Liver (tissue), 9 donors: ENCODE data around the gene RTF1. TPM values are rescaled to one million over a fixed set of nuclear protein-coding genes. Genes with fewer than 3 reads are reported as not detected.

Source experiments
- DNase-seq: peaks from one replicate; pipeline ENCODE4 v3.0.0-alpha.2; 2017; ENCODE audit warnings: low spot score
- H3K27ac ChIP-seq, 2 donors: one replicate each; pipeline ENCODE4 v1.7.0; 2013; ENCODE audit warnings: inconsistent platforms in 2 of 2, low read length in 2 of 2, control low read depth in 1 of 2, low read depth in 1 of 2, mild to moderate bottlenecking in 1 of 2
- H3K27me3 ChIP-seq, 4 donors: one replicate each; pipeline versions ENCODE4 v1.6.1 to v1.7.0; 2013; ENCODE audit warnings: low read length in 3 of 4, inconsistent platforms in 1 of 4, mild to moderate bottlenecking in 1 of 4, moderate library complexity in 1 of 4; ENCODE audit not compliant: control insufficient read depth in 4 of 4, insufficient read depth in 4 of 4
- H3K36me3 ChIP-seq, 4 donors: one replicate each; pipeline versions ENCODE4 v1.6.1 to v1.7.0; 2013; ENCODE audit warnings: low read length in 3 of 4, mild to moderate bottlenecking in 3 of 4, low read depth in 1 of 4, moderate library complexity in 1 of 4; ENCODE audit not compliant: control insufficient read depth in 4 of 4, insufficient read depth in 3 of 4
- H3K4me1 ChIP-seq, 4 donors: one replicate each; pipeline versions ENCODE4 v1.6.1 to v1.7.0; 2013; ENCODE audit warnings: low read length in 3 of 4, mild to moderate bottlenecking in 3 of 4, moderate library complexity in 1 of 4; ENCODE audit not compliant: control insufficient read depth in 4 of 4, insufficient read depth in 4 of 4
- H3K4me3 ChIP-seq, 3 donors: one replicate each; pipeline versions ENCODE4 v1.6.1 to v1.7.0; 2013; ENCODE audit warnings: low read length in 3 of 3, control low read depth in 1 of 3, low read depth in 1 of 3, mild to moderate bottlenecking in 1 of 3
- H3K9ac ChIP-seq, 2 donors: one replicate each; pipeline ENCODE4 v1.7.0; 2013; ENCODE audit warnings: low read length in 2 of 2, mild to moderate bottlenecking in 2 of 2, moderate library complexity in 2 of 2, control low read depth in 1 of 2, low read depth in 1 of 2
- H3K9me3 ChIP-seq, 4 donors: one replicate each; pipeline versions ENCODE4 v1.6.1 to v1.7.0; 2013; ENCODE audit warnings: low read length in 3 of 4; ENCODE audit not compliant: control insufficient read depth in 4 of 4
- EGR1 ChIP-seq, 2 donors: IDR thresholded peaks; 2 replicates each; pipeline ENCODE4 v1.6.1; 2016 to 2018; ENCODE audit warnings: antibody characterized with exemption in 2 of 2, low read depth in 2 of 2
- FOXA1 ChIP-seq: IDR thresholded peaks from 2 replicates; pipeline ENCODE4 v1.6.1; 2016; ENCODE audit warnings: antibody characterized with exemption
- FOXA2 ChIP-seq: IDR thresholded peaks from 2 replicates; pipeline ENCODE4 v1.6.1; 2016; ENCODE audit warnings: antibody characterized with exemption
- GABPA ChIP-seq, 2 donors: IDR thresholded peaks in 1 of 2; conservative IDR thresholded peaks in 1 of 2; 2 replicates each; pipeline ENCODE4 v1.6.1; 2016; ENCODE audit warnings: antibody characterized with exemption in 2 of 2, mild to moderate bottlenecking in 1 of 2, moderate library complexity in 1 of 2
- HNF4A ChIP-seq, 2 donors: conservative IDR thresholded peaks; 2 replicates each; pipeline ENCODE4 v1.6.1; 2016; ENCODE audit warnings: antibody characterized with exemption in 2 of 2, mild to moderate bottlenecking in 2 of 2
- HNF4G ChIP-seq: IDR thresholded peaks from 2 replicates; pipeline ENCODE4 v1.6.1; 2016; ENCODE audit warnings: antibody characterized with exemption
- JUND ChIP-seq, 2 donors: IDR thresholded peaks; 2 replicates each; pipeline ENCODE4 v1.6.1; 2016; ENCODE audit warnings: antibody characterized with exemption in 2 of 2
- NR2F2 ChIP-seq: IDR thresholded peaks from 2 replicates; pipeline ENCODE4 v1.6.1; 2016; ENCODE audit warnings: antibody characterized with exemption
- RAD21 ChIP-seq, 2 donors: IDR thresholded peaks; 2 replicates each; pipeline ENCODE4 v1.6.1; 2016; ENCODE audit warnings: antibody characterized with exemption in 2 of 2, mild to moderate bottlenecking in 2 of 2
- RXRA ChIP-seq, 2 donors: IDR thresholded peaks; 2 replicates each; pipeline ENCODE4 v1.6.1; 2017 to 2018; ENCODE audit warnings: antibody characterized with exemption in 2 of 2, mild to moderate bottlenecking in 1 of 2
- SP1 ChIP-seq: IDR thresholded peaks from 2 replicates; pipeline ENCODE4 v1.6.1; 2018; ENCODE audit warnings: antibody characterized with exemption, mild to moderate bottlenecking
- TAF1 ChIP-seq: conservative IDR thresholded peaks from 2 replicates; pipeline ENCODE4 v1.6.1; 2016; ENCODE audit warnings: antibody characterized with exemption, mild to moderate bottlenecking
- YY1 ChIP-seq: IDR thresholded peaks from 2 replicates; pipeline ENCODE4 v1.6.1; 2016; ENCODE audit warnings: antibody characterized with exemption, mild to moderate bottlenecking
- WGBS: extraction: QIAGEN DNeasy Blood & Tissue Kit; methylation state at CpG from one replicate; pipeline ENCODE4 v1.1.7; 2013; 5-methylcytosine and 5-hydroxymethylcytosine counted together
- polyA plus RNA-seq, 2 donors: library from polyadenylated mRNA; stranded (reverse) in 1 of 2; unstranded in 1 of 2; fragments of 200-250 nt in 1 of 2; fragments of >200 nt in 1 of 2; fragmentation: Nextera tagmentation in 1 of 2; extraction: Ambion mirVana in 1 of 2; gene quantifications; one replicate each; pipeline versions ENCODE4 v1.2.1 to v1.2.3, GENCODE V29; 2013 to 2015
- total RNA-seq, 2 donors: library from RNA; depleted of rRNA; stranded (reverse); fragments of >200 nt; gene quantifications; one replicate each; pipeline ENCODE4 v1.2.3, GENCODE V29; 2014
- TF ChIP-seq, protein P1 (sequence below): IDR thresholded peaks from 2 replicates; pipeline ENCODE4 v1.6.1; 2016; ENCODE audit warnings: antibody characterized with exemption
- TF ChIP-seq, protein P2 (sequence below): IDR thresholded peaks from 2 replicates; pipeline ENCODE4 v1.6.1; 2016; ENCODE audit warnings: antibody characterized with exemption
- TF ChIP-seq, protein P3 (sequence below): fragments of 150-350 bp; IDR thresholded peaks from 2 replicates; pipeline ENCODE4 v1.5.1; 2017; ENCODE audit warnings: improper control_type of control experiment, low read depth, low read length; ENCODE audit not compliant: missing input control
- TF ChIP-seq, protein P4 (sequence below): IDR thresholded peaks from 2 replicates; pipeline ENCODE4 v1.6.1; 2016; ENCODE audit warnings: antibody characterized with exemption, mild to moderate bottlenecking
- TF ChIP-seq, protein P5 (sequence below): IDR thresholded peaks from 2 replicates; pipeline ENCODE4 v1.6.1; 2016; ENCODE audit warnings: antibody characterized with exemption
- donor health status: healthy.
- donor health status: healthy.
- donor health status: healthy.
- donor health status: healthy.
- donor health status: healthy.

RTF1 gene
- total and polyA plus RNA-seq, 4 donors = 8.3 to 37.7 (median 12.1) TPM

DNA sequence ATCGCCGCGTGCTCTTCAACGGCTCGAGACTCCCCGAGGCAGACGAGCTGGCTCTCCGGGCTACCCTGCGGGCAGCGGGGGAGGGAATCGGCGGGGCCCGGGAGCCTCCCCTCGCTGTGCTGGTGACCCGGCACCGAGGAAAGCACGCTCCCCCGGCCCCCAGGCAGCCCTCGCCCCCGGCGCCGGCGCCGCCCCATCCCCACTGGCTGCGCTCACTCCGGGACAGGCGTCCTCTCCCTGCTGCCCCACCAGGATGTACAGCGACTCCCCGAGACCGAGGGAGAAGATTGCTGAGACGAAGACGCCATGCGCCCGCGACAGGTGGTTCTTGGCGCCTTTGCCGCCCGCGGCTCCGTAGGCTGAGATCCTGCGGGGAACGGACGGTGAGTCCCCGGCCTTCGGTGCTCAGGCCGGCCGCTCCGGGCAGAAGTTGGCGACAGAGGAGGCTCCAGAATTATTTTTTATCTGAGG, 95.0 kb downstream of the RTF1 start:
- H3K4me1 ChIP-seq = peaks cover 6 to 21% (median 16%) of the 10 kb centered on the region in 4 donors
- TF ChIP-seq FOXA2 = no peak
- no peak for TF ChIP-seq GABPA (IDR thresholded peaks at IDR 0.05 in 1 of 2, conservative IDR thresholded peaks at IDR 0.05 in 1 of 2)
- TF ChIP-seq, protein P1, sequence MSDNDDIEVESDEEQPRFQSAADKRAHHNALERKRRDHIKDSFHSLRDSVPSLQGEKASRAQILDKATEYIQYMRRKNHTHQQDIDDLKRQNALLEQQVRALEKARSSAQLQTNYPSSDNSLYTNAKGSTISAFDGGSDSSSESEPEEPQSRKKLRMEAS = no peak
- no peak for TF ChIP-seq TAF1
- no peak for TF ChIP-seq YY1
- no peak for TF ChIP-seq JUND (IDR thresholded peaks at IDR 0.05)
- TF ChIP-seq SP1 = no peak
- TF ChIP-seq, protein P2, sequence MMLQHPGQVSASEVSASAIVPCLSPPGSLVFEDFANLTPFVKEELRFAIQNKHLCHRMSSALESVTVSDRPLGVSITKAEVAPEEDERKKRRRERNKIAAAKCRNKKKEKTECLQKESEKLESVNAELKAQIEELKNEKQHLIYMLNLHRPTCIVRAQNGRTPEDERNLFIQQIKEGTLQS = no peak
- no peak for TF ChIP-seq FOXA1
- no peak for TF ChIP-seq EGR1 (IDR thresholded peaks at IDR 0.05; ENCODE audit: low read depth in 2 of 2)
- TF ChIP-seq HNF4G = no peak
- TF ChIP-seq RXRA (IDR thresholded peaks at IDR 0.05) = no peak
- no peak for TF ChIP-seq NR2F2
- no peak for TF ChIP-seq HNF4A (conservative IDR thresholded peaks at IDR 0.05)
- TF ChIP-seq, protein P3, sequence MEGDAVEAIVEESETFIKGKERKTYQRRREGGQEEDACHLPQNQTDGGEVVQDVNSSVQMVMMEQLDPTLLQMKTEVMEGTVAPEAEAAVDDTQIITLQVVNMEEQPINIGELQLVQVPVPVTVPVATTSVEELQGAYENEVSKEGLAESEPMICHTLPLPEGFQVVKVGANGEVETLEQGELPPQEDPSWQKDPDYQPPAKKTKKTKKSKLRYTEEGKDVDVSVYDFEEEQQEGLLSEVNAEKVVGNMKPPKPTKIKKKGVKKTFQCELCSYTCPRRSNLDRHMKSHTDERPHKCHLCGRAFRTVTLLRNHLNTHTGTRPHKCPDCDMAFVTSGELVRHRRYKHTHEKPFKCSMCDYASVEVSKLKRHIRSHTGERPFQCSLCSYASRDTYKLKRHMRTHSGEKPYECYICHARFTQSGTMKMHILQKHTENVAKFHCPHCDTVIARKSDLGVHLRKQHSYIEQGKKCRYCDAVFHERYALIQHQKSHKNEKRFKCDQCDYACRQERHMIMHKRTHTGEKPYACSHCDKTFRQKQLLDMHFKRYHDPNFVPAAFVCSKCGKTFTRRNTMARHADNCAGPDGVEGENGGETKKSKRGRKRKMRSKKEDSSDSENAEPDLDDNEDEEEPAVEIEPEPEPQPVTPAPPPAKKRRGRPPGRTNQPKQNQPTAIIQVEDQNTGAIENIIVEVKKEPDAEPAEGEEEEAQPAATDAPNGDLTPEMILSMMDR = no peak
- TF ChIP-seq, protein P4, sequence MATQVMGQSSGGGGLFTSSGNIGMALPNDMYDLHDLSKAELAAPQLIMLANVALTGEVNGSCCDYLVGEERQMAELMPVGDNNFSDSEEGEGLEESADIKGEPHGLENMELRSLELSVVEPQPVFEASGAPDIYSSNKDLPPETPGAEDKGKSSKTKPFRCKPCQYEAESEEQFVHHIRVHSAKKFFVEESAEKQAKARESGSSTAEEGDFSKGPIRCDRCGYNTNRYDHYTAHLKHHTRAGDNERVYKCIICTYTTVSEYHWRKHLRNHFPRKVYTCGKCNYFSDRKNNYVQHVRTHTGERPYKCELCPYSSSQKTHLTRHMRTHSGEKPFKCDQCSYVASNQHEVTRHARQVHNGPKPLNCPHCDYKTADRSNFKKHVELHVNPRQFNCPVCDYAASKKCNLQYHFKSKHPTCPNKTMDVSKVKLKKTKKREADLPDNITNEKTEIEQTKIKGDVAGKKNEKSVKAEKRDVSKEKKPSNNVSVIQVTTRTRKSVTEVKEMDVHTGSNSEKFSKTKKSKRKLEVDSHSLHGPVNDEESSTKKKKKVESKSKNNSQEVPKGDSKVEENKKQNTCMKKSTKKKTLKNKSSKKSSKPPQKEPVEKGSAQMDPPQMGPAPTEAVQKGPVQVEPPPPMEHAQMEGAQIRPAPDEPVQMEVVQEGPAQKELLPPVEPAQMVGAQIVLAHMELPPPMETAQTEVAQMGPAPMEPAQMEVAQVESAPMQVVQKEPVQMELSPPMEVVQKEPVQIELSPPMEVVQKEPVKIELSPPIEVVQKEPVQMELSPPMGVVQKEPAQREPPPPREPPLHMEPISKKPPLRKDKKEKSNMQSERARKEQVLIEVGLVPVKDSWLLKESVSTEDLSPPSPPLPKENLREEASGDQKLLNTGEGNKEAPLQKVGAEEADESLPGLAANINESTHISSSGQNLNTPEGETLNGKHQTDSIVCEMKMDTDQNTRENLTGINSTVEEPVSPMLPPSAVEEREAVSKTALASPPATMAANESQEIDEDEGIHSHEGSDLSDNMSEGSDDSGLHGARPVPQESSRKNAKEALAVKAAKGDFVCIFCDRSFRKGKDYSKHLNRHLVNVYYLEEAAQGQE = no peak
- TF ChIP-seq, protein P5, sequence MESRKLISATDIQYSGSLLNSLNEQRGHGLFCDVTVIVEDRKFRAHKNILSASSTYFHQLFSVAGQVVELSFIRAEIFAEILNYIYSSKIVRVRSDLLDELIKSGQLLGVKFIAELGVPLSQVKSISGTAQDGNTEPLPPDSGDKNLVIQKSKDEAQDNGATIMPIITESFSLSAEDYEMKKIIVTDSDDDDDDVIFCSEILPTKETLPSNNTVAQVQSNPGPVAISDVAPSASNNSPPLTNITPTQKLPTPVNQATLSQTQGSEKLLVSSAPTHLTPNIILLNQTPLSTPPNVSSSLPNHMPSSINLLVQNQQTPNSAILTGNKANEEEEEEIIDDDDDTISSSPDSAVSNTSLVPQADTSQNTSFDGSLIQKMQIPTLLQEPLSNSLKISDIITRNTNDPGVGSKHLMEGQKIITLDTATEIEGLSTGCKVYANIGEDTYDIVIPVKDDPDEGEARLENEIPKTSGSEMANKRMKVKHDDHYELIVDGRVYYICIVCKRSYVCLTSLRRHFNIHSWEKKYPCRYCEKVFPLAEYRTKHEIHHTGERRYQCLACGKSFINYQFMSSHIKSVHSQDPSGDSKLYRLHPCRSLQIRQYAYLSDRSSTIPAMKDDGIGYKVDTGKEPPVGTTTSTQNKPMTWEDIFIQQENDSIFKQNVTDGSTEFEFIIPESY = no peak
- TF ChIP-seq RAD21 (IDR thresholded peaks at IDR 0.05) = no peak
- no peak overlapping the region for H3K9ac ChIP-seq
- H3K27me3 ChIP-seq = peaks cover 0 to 4% (median 0%) of the 10 kb centered on the region in 4 donors
- DNase-seq = no peak
- 7% methylated on average over 49 of the region's 49 CpGs for WGBS
- no peaks in the 10 kb centered on the region for H3K36me3 ChIP-seq
- no peak overlapping the region for H3K27ac ChIP-seq
- H3K9me3 ChIP-seq = no peaks in the 10 kb centered on the region
- H3K4me3 ChIP-seq = no peak overlapping the region
